ENCODE data around the gene TH. TPM values are rescaled to one million over a fixed set of nuclear protein-coding genes. Genes with fewer than 3 reads are reported as not detected.

Gene TH
- polyA plus RNA-seq, 1 of the 3 experiments (the other 2 are of a cell fraction), result not detected

DNA sequence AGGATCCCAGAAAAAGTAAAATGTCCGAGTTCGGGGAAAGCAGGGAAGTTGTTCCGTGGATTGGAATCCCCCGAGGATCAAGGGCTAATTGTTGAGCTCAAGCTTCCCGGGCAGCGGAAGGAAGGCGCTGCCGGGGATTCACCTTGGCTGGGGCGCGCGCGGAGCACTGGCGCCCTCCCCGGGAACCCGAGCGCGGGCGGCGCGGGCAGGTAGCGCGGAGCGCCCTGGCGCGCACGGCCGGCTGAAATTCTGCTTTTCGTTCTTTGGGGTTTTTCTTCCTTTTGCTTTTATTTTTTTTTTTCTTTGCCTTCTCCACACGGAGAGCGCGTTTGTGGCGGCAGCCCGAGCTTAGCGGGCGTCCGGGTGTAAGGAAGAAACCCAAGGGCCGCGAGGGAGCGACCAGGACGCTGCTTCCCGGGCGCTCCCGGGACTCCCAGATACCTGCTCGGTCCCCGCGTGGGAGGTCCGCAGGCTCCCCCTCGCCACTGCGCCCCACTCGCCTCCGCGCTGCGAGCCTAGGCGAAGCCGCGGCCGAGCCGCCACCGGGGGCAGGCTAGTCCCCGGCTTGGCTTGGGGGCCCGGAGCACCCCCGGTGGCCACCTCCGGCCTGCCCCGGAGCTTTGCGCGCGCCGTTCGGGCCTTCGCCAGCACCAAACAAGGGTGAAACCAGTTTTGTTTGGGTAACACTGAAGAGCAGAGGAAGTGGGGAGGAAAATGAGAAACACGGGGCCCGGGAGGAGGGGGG lies 27.6 kb downstream of the TH start:
- peak overlapping the region in 1 of 2 experiments; percentile 19; a peak in 1 of 4 replicates for H3K4me3 ChIP-seq (ENCODE audit: low read depth in 2 of 2, low read length in 1 of 2)
- peaks cover 83% of the 10 kb centered on the region for H3K27me3 ChIP-seq (ENCODE audit: insufficient read depth)
- no peaks in the 10 kb centered on the region; a peak in 1 of 4 replicates for H3K4me1 ChIP-seq (ENCODE audit: control insufficient read depth in 1 of 2, insufficient read depth in 2 of 2, low read depth in 1 of 2, low read length in 1 of 2)
- no peak overlapping the region for H3K4me2 ChIP-seq
- no peaks in the 10 kb centered on the region for H4K20me1 ChIP-seq (ENCODE audit: insufficient read depth)
- H2AFZ ChIP-seq (ENCODE audit: low read depth), result no peak overlapping the region
- peaks cover 8% of the 10 kb centered on the region for H3F3A ChIP-seq (replicated peaks; ENCODE audit: insufficient read depth)
- H3K9me3 ChIP-seq, result no peaks in the 10 kb centered on the region
- no peaks in the 10 kb centered on the region for H3K9me2 ChIP-seq
- H3K9ac ChIP-seq, result no peak overlapping the region
- no peaks in the 10 kb centered on the region for H3K36me3 ChIP-seq (replicated peaks in 1 of 2; ENCODE audit: control insufficient read depth in 1 of 2, insufficient read depth in 2 of 2, low read length in 1 of 2)
- no peak for TF ChIP-seq TCF12 (IDR thresholded peaks at IDR 0.05)
- TF ChIP-seq REST (IDR thresholded peaks at IDR 0.05; ENCODE audit: low read depth, low read length), result no peak
- TF ChIP-seq USF1 (IDR thresholded peaks at IDR 0.05; ENCODE audit: borderline replicate concordance, low read depth), result no peak
- no peak for TF ChIP-seq TAF1 (IDR thresholded peaks at IDR 0.05; ENCODE audit: borderline replicate concordance, low read depth, low read length)
- no peak for TF ChIP-seq FOXJ3 (CRISPR knock-in tag; IDR thresholded peaks at IDR 0.05)
- TF ChIP-seq RAD21 (IDR thresholded peaks at IDR 0.05; ENCODE audit: low read length), result no peak
- TF ChIP-seq PBX3 (IDR thresholded peaks at IDR 0.05), result no peak
- TF ChIP-seq CTCF (IDR thresholded peaks at IDR 0.05), result no peak
- TF ChIP-seq JUND (IDR thresholded peaks at IDR 0.05), result no peak
- no peak for TF ChIP-seq RFX5 (IDR thresholded peaks at IDR 0.05; ENCODE audit: low read length)
- no peak for TF ChIP-seq FOSL2 (IDR thresholded peaks at IDR 0.05; ENCODE audit: borderline replicate concordance, low read depth)
- TF ChIP-seq FOXM1 (IDR thresholded peaks at IDR 0.05; ENCODE audit: low read depth), result no peak
- TF ChIP-seq MAX (IDR thresholded peaks at IDR 0.05; ENCODE audit: low read depth), result no peak
- TF ChIP-seq MXI1 (IDR thresholded peaks at IDR 0.05; ENCODE audit: low read depth, low read length), result no peak
- TF ChIP-seq EZH2phosphoT487 (IDR thresholded peaks at IDR 0.05; ENCODE audit: borderline replicate concordance, low read depth), result no peak
- TF ChIP-seq SIN3A (IDR thresholded peaks at IDR 0.05; ENCODE audit: borderline replicate concordance, low read depth, low read length), result no peak
- no peak for TF ChIP-seq IRF3 (IDR thresholded peaks at IDR 0.05; ENCODE audit: low read depth, low read length)
- no peak for TF ChIP-seq EP300 (IDR thresholded peaks at IDR 0.05; ENCODE audit: borderline replicate concordance in 1 of 2, low read depth in 1 of 2, low read length in 1 of 2)
- no peak for TF ChIP-seq ELF1 (IDR thresholded peaks at IDR 0.05)
- ChIA-PET POLR2A (interaction anchor here (1.0 to 1.1 kb wide), 2 partner anchors 16 to 107 kb away, joined by 3 read pairs; no protein-coding TSS in a partner anchor), CTCF (interaction anchor here (0.8 to 25.3 kb wide), 11 partner anchors 7 to 491 kb away, joined by 3 to 1098 read pairs (median 6); partner anchors contain the start of genes SYT8 and TNNI2)
- no peaks in the 10 kb centered on the region for H3K79me2 ChIP-seq (ENCODE audit: insufficient read depth)
- no peak overlapping the region; a peak in 1 of 4 replicates for H3K27ac ChIP-seq (ENCODE audit: low read depth in 2 of 2, low read length in 1 of 2)
- WGBS (ENCODE audit: low lambda C conversion rate), result 3% methylated on average over 63 of the region's 72 CpGs
- no peak for DNase-seq
